IPS-20b (cell line): ENCODE results near the gene RGS9.

ENCODE experiments used
- H3K27ac ChIP-seq: one replicate; pipeline ENCODE4 v1.5.1; 2013; ENCODE audit warnings: low read length
- H3K27me3 ChIP-seq: 2 replicates; pipeline ENCODE4 v1.6.1; 2013; ENCODE audit warnings: mild to moderate bottlenecking, low read length, inconsistent platforms; ENCODE audit not compliant: insufficient read depth
- H3K36me3 ChIP-seq: 2 replicates; pipeline ENCODE4 v1.6.1; 2013; ENCODE audit warnings: low read depth, mild to moderate bottlenecking, inconsistent platforms, low read length, moderate library complexity; ENCODE audit not compliant: insufficient read depth
- H3K4me1 ChIP-seq: 2 replicates; pipeline ENCODE4 v1.6.1; 2013; ENCODE audit warnings: mild to moderate bottlenecking, control low read depth, inconsistent platforms, low read length, moderate library complexity; ENCODE audit not compliant: insufficient read depth
- H3K4me3 ChIP-seq: 2 replicates; pipeline ENCODE4 v1.5.1; 2013; ENCODE audit warnings: mild to moderate bottlenecking, low read length, inconsistent platforms
- H3K9ac ChIP-seq: 2 replicates; pipeline ENCODE4 v1.6.1; 2013; ENCODE audit warnings: low read depth, mild to moderate bottlenecking, inconsistent platforms, low read length, moderate library complexity
- H3K9me3 ChIP-seq: 2 replicates; pipeline ENCODE4 v1.6.1; 2013; ENCODE audit warnings: mild to moderate bottlenecking, low read depth, low read length, inconsistent platforms; ENCODE audit not compliant: insufficient read depth

The RGS9 gene

DNA sequence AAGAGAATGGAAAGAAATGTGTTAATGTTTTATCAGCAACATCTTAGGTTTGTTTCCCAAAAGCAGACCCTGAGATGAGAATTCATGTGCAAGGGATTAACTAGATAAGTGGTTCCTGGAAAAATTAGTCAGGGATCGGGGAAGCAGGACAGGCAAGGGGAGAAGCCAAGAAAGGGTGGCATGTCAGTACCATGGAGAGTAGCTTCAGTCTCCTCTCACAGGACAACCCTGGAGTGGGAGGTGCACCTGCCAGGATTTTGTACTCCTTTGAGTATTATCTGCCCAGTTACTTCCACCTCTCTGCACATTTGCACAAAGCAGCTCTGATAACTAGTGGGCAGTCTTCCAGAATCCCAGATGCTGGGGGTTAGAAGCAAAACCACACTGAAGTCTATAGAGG, 117.0 kb downstream of the RGS9 start:
- no peak overlapping the region for H3K4me3 ChIP-seq
- no peak overlapping the region for H3K9ac ChIP-seq
- no peak overlapping the region for H3K27ac ChIP-seq
- no peaks in the 10 kb centered on the region for H3K9me3 ChIP-seq
- H3K36me3 ChIP-seq = no peaks in the 10 kb centered on the region
- no peaks in the 10 kb centered on the region for H3K27me3 ChIP-seq
- H3K4me1 ChIP-seq = no peaks in the 10 kb centered on the region

DNA sequence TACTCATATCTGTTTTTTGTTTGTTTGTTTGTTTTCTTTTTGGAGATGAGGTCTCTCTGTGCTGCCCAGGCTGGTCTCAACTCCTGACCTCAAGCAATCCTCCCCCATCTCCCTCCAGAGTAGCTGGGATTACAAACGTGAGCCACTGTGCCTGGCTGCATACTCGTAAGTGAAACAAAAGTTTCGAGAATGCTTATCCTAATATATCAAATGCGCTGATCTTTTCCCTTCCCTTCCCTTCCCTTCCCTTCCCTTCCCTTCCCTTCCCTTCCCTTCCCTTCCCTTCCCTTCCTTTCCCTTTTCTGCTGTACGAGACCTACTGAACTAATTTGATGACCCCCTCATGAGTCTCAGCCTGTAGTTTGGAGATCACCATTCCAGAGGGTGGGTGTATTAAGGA, 122.1 kb downstream of the RGS9 start:
- Histone ChIP-seq H3K9ac (no peak overlapping the region), H3K36me3 (no peaks in the 10 kb centered on the region), H3K27ac (no peak overlapping the region), H3K27me3 (no peaks in the 10 kb centered on the region), H3K4me1 (no peaks in the 10 kb centered on the region), H3K9me3 (no peaks in the 10 kb centered on the region), H3K4me3 (no peak overlapping the region)

DNA sequence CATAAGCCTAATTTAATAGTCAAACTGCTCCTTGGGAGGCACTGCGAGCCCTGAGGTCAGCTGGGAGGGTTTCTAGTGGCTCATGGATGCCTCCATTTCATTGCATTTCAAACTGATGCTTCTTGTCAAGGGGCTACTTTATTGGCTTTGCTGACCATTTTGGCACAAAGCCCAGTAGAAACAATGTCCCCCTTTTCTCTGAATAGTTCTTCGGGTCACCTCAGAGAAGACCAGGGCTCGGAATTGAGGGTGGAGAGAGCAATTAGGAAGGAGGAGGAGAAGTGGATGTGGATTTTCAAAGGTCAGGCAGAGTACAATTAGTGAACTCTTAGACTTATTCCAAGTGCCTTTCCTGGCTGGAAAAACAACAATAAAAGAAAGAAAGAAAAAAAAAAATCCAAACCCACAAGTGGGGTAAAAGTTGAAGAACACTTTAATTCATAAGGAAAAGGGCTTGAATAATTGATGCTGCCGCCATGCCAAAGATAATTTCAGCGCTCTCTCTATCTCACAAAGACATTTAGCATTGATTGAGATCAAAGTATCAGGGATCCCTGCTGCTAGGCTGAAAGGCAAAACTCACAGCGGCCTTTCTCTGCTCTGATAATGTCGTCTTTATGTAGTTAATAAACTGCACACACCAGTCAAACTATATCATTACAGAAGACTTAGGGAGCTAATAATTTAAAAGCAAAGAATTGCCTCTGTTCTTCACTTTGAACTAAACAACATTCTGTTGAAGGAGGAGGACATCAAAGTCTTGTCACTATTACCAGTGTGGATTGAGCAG, 122.7 kb downstream of the RGS9 start:
- H3K27me3 ChIP-seq = no peaks in the 10 kb centered on the region
- no peak overlapping the region for H3K4me3 ChIP-seq
- no peaks in the 10 kb centered on the region for H3K9me3 ChIP-seq
- no peak overlapping the region for H3K27ac ChIP-seq
- no peaks in the 10 kb centered on the region for H3K4me1 ChIP-seq
- H3K36me3 ChIP-seq = no peaks in the 10 kb centered on the region
- no peak overlapping the region for H3K9ac ChIP-seq

DNA sequence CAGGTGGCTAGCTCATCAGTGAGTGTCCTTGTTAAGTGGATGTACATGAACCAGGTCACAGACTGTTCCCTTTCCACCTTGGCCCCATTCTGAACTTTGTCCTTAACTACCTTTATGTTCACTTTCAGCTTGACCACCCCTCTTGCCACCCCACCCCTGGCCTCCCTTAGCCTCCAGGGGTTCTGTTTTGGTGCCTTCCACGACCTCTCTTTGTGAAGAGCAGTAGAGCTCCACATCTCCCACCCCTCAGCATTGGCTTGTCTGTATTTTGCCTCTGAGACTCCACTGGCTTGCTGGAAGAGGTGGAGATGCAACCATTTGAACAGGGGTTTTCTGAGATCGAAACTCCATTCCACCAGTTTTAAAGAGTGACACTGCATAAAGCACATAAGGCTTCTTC, 123.5 kb downstream of the RGS9 start:
- H3K9me3 ChIP-seq = no peaks in the 10 kb centered on the region
- H3K27me3 ChIP-seq = no peaks in the 10 kb centered on the region
- no peak overlapping the region for H3K9ac ChIP-seq
- no peak overlapping the region for H3K27ac ChIP-seq
- no peaks in the 10 kb centered on the region for H3K4me1 ChIP-seq
- no peaks in the 10 kb centered on the region for H3K36me3 ChIP-seq
- H3K4me3 ChIP-seq = no peak overlapping the region

DNA sequence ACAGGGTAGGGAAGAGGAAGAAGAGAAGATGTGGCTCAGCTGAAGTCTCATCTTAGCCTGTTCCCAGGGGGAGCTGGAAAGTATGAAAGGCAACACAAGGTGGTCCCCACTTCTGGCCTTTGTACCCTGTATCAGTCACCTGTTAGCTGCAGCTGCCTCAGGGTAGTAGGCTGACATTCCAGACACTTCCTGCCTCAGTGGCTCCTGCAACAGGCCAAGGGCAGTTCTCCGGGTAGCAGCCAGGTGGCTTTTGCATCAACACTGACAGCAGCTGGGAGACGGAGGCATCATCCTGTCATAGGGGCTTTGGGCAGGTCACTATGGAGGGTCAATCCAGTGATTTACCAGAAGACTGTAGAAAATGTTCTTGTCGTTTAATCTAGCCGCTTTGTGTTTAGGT, 124.0 kb downstream of the RGS9 start:
- H3K9ac ChIP-seq = no peak overlapping the region
- no peaks in the 10 kb centered on the region for H3K4me1 ChIP-seq
- H3K27ac ChIP-seq = no peak overlapping the region
- H3K36me3 ChIP-seq = no peaks in the 10 kb centered on the region
- no peaks in the 10 kb centered on the region for H3K27me3 ChIP-seq
- H3K9me3 ChIP-seq = no peaks in the 10 kb centered on the region
- no peak overlapping the region for H3K4me3 ChIP-seq

DNA sequence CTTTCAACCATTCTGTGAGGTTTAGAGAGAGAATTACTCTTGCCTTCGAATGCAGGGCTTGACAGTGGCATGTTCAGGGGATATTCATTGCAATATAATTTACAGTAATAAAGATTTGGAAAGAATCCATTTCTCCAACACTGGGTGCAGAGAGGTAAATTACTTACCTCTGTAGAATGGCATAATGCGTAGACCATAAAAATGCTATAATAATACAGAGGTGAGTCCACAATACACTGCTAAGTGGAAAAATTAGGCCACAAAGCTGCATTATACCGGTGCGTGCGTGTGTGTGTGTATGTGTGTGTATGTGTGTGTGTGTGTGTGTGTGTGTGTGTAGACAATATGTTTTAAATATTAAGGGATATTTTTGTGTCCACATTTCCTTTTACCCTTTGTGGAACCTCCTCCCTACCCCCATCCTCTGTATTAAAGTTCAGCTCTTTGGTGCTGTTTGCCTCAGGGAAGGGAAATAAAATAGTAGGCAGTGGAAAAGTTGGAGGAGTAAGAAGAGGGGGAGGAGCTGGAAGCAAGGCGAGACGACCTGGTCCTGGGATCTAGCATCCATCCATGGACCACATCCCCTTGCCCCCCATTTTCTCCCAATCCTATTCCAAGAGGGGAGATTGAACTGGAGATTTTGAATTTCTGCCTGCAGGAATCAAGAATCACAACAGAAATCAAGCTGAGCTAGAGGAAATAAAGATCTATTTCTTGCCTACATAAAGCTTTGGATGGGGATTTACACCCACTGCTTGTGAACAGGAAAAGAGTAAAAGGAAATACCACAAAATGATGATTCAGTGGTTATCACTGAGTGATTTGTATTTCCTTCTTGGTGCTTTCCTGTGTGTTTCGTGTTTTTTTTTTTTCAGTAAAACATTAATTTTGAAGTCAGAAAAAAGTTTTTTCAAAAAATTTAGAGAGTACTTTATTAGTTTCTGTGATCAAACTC, 124.8 kb downstream of the RGS9 start:
- no peak overlapping the region for H3K4me3 ChIP-seq
- H3K27ac ChIP-seq = no peak overlapping the region
- no peaks in the 10 kb centered on the region for H3K9me3 ChIP-seq
- no peaks in the 10 kb centered on the region for H3K4me1 ChIP-seq
- no peaks in the 10 kb centered on the region for H3K36me3 ChIP-seq
- H3K9ac ChIP-seq = no peak overlapping the region
- H3K27me3 ChIP-seq = no peaks in the 10 kb centered on the region

DNA sequence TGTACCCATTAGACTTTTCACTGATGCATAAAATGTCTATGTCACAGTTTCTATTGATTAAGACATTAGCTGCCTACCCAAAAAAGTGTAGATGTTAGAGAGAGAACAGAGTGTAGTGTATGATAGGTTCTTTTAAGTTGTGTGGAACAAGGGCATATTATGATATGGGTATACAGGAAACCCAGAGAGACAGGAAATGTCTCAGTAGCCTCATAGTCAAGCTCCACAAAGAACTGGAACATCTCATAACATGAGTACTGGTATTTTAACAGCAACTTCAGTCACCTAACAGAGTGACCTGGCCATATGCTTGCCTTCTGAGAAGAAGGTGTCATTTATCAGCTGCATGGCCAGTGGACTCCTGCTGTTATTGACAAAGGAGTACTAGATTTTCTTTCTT, 128.1 kb downstream of the RGS9 start:
- no peak overlapping the region for H3K4me3 ChIP-seq
- H3K27ac ChIP-seq = no peak overlapping the region
- no peak overlapping the region for H3K9ac ChIP-seq
- H3K9me3 ChIP-seq = no peaks in the 10 kb centered on the region
- no peaks in the 10 kb centered on the region for H3K27me3 ChIP-seq
- no peaks in the 10 kb centered on the region for H3K36me3 ChIP-seq
- no peaks in the 10 kb centered on the region for H3K4me1 ChIP-seq

DNA sequence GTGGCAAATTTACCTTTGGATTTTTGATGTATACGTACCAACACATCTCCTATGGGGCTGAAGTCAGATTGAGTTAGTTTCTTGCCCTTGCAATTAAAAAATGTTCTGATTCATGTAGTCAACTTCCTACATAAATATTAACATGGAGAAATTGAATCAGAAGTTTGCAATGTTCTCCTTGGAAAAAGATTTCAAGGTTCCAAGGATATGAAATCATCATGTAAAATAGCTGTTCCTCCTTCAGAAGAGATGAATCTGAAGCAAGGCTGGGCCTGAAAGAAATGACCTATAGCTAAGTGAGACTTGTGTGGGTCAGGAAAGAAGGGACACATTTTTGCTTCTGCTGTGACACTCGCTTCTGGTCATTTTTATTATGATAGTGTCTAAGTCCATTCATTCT, 131.7 kb downstream of the RGS9 start:
- Histone ChIP-seq H3K27me3 (no peaks in the 10 kb centered on the region), H3K4me3 (no peak overlapping the region), H3K36me3 (no peaks in the 10 kb centered on the region)

DNA sequence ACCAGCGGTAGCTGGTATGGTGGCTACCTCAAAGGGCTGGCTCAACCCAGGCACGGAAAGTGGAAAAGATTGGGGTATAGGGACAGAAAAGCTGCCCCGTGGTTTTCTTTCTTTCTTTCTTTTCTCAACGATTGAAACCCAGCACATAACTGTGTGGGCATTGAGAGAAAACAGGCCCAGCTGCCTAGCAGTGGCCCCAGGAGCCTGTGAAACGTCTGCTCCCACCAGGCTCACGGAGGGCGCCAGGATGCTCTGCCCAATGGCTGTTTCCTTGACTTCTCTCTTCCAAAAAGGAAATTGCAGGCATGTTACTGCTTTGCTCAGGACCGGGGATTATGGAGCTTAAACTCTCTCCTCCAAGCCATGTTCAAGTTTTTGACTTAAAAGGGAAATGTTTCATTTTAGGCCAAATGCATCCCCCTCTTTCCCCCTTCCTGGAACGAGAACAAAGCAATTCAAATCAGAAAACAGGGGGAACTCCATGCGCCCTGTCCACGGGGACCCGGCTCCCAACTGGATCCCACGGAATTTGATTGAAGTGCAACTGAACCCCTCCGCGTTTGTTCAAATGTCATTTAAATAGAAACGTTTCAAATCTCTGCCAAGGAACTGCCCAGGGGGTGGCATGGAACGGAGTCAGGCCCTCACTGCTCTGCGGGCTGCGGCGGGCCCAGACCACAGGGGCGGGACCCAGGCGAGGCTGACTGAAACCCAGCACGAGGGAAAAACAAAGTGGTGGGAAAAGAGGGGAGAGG, 133.5 kb downstream of the RGS9 start:
- Histone ChIP-seq H3K36me3 (no peaks in the 10 kb centered on the region), H3K27me3 (no peaks in the 10 kb centered on the region), H3K4me3 (no peak overlapping the region), H3K9ac (no peak overlapping the region), H3K9me3 (no peaks in the 10 kb centered on the region), H3K27ac (no peak overlapping the region), H3K4me1 (no peaks in the 10 kb centered on the region)

More for the DNA sequence above, 131.7 kb downstream of the RGS9 start:
- no peaks in the 10 kb centered on the region for H3K4me1 ChIP-seq
- H3K9me3 ChIP-seq = no peaks in the 10 kb centered on the region
- no peak overlapping the region for H3K27ac ChIP-seq
- no peak overlapping the region for H3K9ac ChIP-seq

DNA sequence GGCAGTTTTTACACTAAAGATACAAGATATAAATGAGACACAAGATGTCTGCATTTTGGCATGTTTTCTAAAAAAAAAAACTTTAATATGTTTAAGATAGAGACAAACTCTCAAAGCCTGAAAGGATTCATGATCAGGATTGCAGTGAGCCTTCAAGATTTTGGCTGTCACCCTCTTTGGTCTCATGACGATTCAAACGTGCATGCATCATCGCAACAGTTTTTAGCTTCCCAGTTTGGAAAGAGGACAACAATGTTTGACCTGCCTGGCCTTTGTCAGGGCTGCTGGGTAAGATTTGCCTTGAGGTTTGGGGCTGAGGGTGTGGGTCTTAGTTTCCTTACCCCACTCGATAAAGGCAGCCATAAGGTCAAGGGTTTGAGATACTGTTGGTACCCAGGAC, 134.1 kb downstream of the RGS9 start:
- Histone ChIP-seq H3K4me3 (no peak overlapping the region), H3K4me1 (no peaks in the 10 kb centered on the region)

More for the DNA sequence above, 134.1 kb downstream of the RGS9 start:
- H3K27ac ChIP-seq = no peak overlapping the region
- no peaks in the 10 kb centered on the region for H3K36me3 ChIP-seq
- H3K9ac ChIP-seq = no peak overlapping the region
- no peaks in the 10 kb centered on the region for H3K9me3 ChIP-seq
- H3K27me3 ChIP-seq = no peaks in the 10 kb centered on the region
